Lung (tissue), 12 donors: ENCODE measurements around the gene ENPP4. TPM values are rescaled to one million over a fixed set of nuclear protein-coding genes. Genes with fewer than 3 reads are reported as not detected.
"Not testable (repeated sequence)": the region's sequence is repeated elsewhere in the genome, so short reads cannot be mapped to it uniquely, and the experiment has no call there.

ENCODE experiments used
- ATAC-seq: fragments of 200-7000 bp; cut with Tn5 transposase; one replicate; pipeline ENCODE4 v1.9.1; 2020; ENCODE audit warnings: moderate number of reproducible peaks; ENCODE audit not compliant: insufficient read depth, low FRiP score
- DNase-seq, 3 donors: peaks; one replicate each; pipeline ENCODE4 v3.0.0-alpha.2; 2013 to 2017
- H3K27ac ChIP-seq, 2 donors: one replicate each; pipeline ENCODE4 v1.5.1; 2013; ENCODE audit warnings: mild to moderate bottlenecking in 2 of 2, moderate library complexity in 2 of 2, control low read depth in 1 of 2, inconsistent platforms in 1 of 2, low read depth in 1 of 2, low read length in 1 of 2
- H3K27me3 ChIP-seq, 3 donors: one replicate each; pipeline ENCODE4 v1.5.1; 2013; ENCODE audit warnings: low read length in 2 of 3; ENCODE audit not compliant: control insufficient read depth in 3 of 3, insufficient read depth in 3 of 3
- H3K36me3 ChIP-seq, 4 donors: one replicate each; pipeline ENCODE4 v1.5.1; 2013; ENCODE audit warnings: low read length in 4 of 4, mild to moderate bottlenecking in 1 of 4, moderate library complexity in 1 of 4; ENCODE audit not compliant: control insufficient read depth in 4 of 4, insufficient read depth in 4 of 4
- H3K4me1 ChIP-seq, 5 donors: one replicate each; pipeline ENCODE4 v1.5.1; 2013; ENCODE audit warnings: low read length in 5 of 5, mild to moderate bottlenecking in 2 of 5, moderate library complexity in 1 of 5; ENCODE audit not compliant: control insufficient read depth in 5 of 5, insufficient read depth in 5 of 5
- H3K4me3 ChIP-seq: one replicate; pipeline ENCODE4 v1.5.1; 2013; ENCODE audit warnings: mild to moderate bottlenecking, control low read depth, moderate library complexity
- H3K9ac ChIP-seq, 2 donors: one replicate each; pipeline ENCODE4 v1.5.1; 2013; ENCODE audit warnings: low read length in 2 of 2, control low read depth in 1 of 2; ENCODE audit not compliant: insufficient read depth in 1 of 2
- H3K9me3 ChIP-seq, 4 donors: one replicate each; pipeline ENCODE4 v1.5.1; 2013; ENCODE audit warnings: low read length in 3 of 4, mild to moderate bottlenecking in 1 of 4, moderate library complexity in 1 of 4; ENCODE audit not compliant: control insufficient read depth in 4 of 4, insufficient read depth in 3 of 4
- CTCF ChIP-seq: IDR thresholded peaks from 2 replicates; pipeline ENCODE4 v1.5.1; 2012; ENCODE audit warnings: mild to moderate bottlenecking; ENCODE audit errors: control extremely low read depth, extremely low read depth
- WGBS, 2 donors: extraction: QIAGEN DNeasy Blood & Tissue Kit; methylation state at CpG; one replicate each; pipeline ENCODE4 v1.1.7; 2013; 5-methylcytosine and 5-hydroxymethylcytosine counted together
- polyA plus RNA-seq, 2 donors: library from polyadenylated mRNA; stranded (reverse); fragments of 200-250 nt; gene quantifications; one replicate each; pipeline ENCODE4 v1.2.1, GENCODE V29; 2013
- total RNA-seq, 2 donors: library from RNA; depleted of rRNA in 1 of 2; stranded (reverse); fragments of >200 nt in 1 of 2; gene quantifications; one replicate each; pipeline ENCODE4 v1.2.1, GENCODE V29; 2014 to 2021
- donor health status: control.
- donor health status: control.
- donor health status: Bipolar disorder and iron deficiency.
- donor health status: healthy.
- donor health status: DM: yes; HTN: yes; CAD: no.

Gene ENPP4
- total and polyA plus RNA-seq, 4 donors = 6.8 to 30.5 (median 22.8) TPM

GRCh38 chr6:46115634-46116033 lies 14.2 kb upstream of the ENPP4 start:
- TF ChIP-seq CTCF = no peak
- no peak for DNase-seq

GRCh38 chr6:46116289-46116688 lies 13.5 kb upstream of the ENPP4 start:
- H3K36me3 ChIP-seq = no peaks in the 10 kb centered on the region
- 77 to 91% methylated on average over 2 of the region's 2 CpGs for WGBS, 2 donors
- ATAC-seq = no peak
- DNase-seq = no peak
- H3K4me3 ChIP-seq = no peak overlapping the region
- no peaks in the 10 kb centered on the region for H3K27me3 ChIP-seq
- H3K9ac ChIP-seq = no peak overlapping the region
- TF ChIP-seq CTCF = no peak
- H3K4me1 ChIP-seq = no peaks in the 10 kb centered on the region
- H3K27ac ChIP-seq = no peak overlapping the region
- no peaks in the 10 kb centered on the region for H3K9me3 ChIP-seq

More at GRCh38 chr6:46115634-46116033, 14.2 kb upstream of the ENPP4 start:
- Histone ChIP-seq H3K36me3 (no peaks in the 10 kb centered on the region), H3K9ac (no peak overlapping the region), H3K27ac (no peak overlapping the region), H3K9me3 (no peaks in the 10 kb centered on the region), H3K4me3 (no peak overlapping the region), H3K27me3 (no peaks in the 10 kb centered on the region), H3K4me1 (no peaks in the 10 kb centered on the region)
- ATAC-seq = no peak
- WGBS, 2 donors = 95 to 97% methylated on average over 1 of the region's 1 CpG

DNA sequence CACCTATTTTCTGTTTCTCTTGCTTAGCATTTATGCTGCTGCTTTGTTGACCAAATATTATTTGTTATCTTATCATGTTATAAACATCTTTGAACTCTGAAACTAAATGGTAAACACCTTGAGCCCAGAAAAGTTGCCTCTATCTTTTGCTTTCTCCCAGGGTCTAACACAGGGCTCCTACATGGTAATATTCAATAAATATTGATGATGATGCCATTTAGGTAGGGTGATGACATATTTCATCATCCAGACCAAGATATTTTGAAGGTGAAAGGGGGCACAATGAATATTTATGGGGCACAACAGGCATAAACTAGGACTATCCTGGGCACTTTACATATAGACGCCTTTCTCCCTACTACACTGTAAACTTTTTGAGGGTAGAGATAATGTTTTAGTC lies 11.6 kb upstream of the ENPP4 start:
- H3K36me3 ChIP-seq = no peaks in the 10 kb centered on the region
- ATAC-seq = no peak
- no peaks in the 10 kb centered on the region for H3K4me1 ChIP-seq
- DNase-seq = no peak
- TF ChIP-seq CTCF = no peak
- no peak overlapping the region for H3K9ac ChIP-seq
- H3K27ac ChIP-seq = no peak overlapping the region
- WGBS, 2 donors = 95 to 97% methylated on average over 1 of the region's 1 CpG
- H3K27me3 ChIP-seq = no peaks in the 10 kb centered on the region
- H3K4me3 ChIP-seq = no peak overlapping the region
- no peaks in the 10 kb centered on the region for H3K9me3 ChIP-seq

- Histone ChIP-seq H3K4me1 (no peaks in the 10 kb centered on the region), H3K27me3 (no peaks in the 10 kb centered on the region), H3K27ac (no peak overlapping the region), H3K9ac (no peak overlapping the region), H3K36me3 (no peaks in the 10 kb centered on the region), H3K9me3 (no peaks in the 10 kb centered on the region), H3K4me3 (no peak overlapping the region)
- ATAC-seq = no peak
- no peak for DNase-seq
- no peak for TF ChIP-seq CTCF
- 88 to 91% methylated on average over 3 of the region's 3 CpGs for WGBS, 2 donors
Observed at GRCh38 chr6:46118836-46119235, 11.0 kb upstream of the ENPP4 start.

DNA sequence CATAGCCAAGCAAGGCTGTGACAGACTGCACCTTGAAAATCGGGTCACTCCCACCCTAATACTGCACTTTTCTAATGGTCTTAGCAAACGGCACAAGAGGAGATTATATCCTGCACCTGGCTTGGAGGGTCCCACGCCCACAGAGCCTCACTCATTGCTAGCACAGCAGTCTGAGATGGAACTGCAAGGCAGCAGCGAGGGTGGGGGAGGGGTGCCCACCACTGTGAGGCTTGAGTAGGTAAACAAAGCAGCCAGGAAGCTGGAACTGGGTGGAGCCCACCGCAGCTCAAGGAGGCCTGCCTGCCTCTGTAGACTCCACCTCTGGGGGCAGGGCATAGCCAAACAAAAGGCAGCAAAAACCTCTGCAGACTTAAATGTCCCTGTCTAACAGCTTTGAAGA lies 10.1 kb upstream of the ENPP4 start:
- H3K4me3 ChIP-seq, H3K4me1 ChIP-seq, H3K9ac ChIP-seq, ATAC-seq, H3K27me3 ChIP-seq, H3K36me3 ChIP-seq, H3K9me3 ChIP-seq, DNase-seq, H3K27ac ChIP-seq: not testable (repeated sequence)
- 84 to 87% methylated on average over 5 of the region's 5 CpGs for WGBS, 2 donors
